Neural cell (in vitro differentiated cells): ENCODE data around the gene MYO7B. TPM values are rescaled to one million over a fixed set of nuclear protein-coding genes. Genes with fewer than 3 reads are reported as not detected.

ENCODE experiments used
- H2AFZ ChIP-seq: fragments of 200-600, 300-800 bp; sonication (generic), shearing (Covaris generic); 2 replicates; pipeline ENCODE4 v1.6.0; 2014; ENCODE audit warnings: low read depth, mild to moderate bottlenecking, antibody characterized with exemption, low read length, moderate library complexity
- H3F3A ChIP-seq: fragments of 200-600 bp; shearing (Covaris generic); 2 replicates; pipeline ENCODE4 v1.6.1; 2016; ENCODE audit warnings: mild to moderate bottlenecking, moderate library complexity, mixed read lengths, antibody characterized with exemption, low read length; ENCODE audit not compliant: insufficient read depth, poor library complexity, severe bottlenecking
- H3K27ac ChIP-seq: fragments of 200-600, 300-800 bp; sonication (generic), shearing (Covaris generic); 2 replicates; pipeline ENCODE4 v1.5.1; 2014; ENCODE audit warnings: mild to moderate bottlenecking, low read length, moderate library complexity
- H3K27me3 ChIP-seq: fragments of 300-800, 200-600 bp; sonication (generic), shearing (Covaris generic); 2 replicates; pipeline ENCODE4 v1.6.0; 2014; ENCODE audit warnings: mild to moderate bottlenecking, low read depth, low read length, moderate library complexity; ENCODE audit not compliant: insufficient read depth
- H3K36me3 ChIP-seq: fragments of 300-800, 200-600 bp; sonication (generic), shearing (Covaris generic); 2 replicates; pipeline ENCODE4 v1.5.1; 2014; ENCODE audit warnings: mild to moderate bottlenecking, antibody characterized with exemption, low read length, moderate library complexity; ENCODE audit not compliant: insufficient read depth
- H3K4me2 ChIP-seq: fragments of 300-800, 200-600 bp; sonication (generic), shearing (Covaris generic); 2 replicates; pipeline ENCODE4 v1.6.0; 2014; ENCODE audit warnings: mild to moderate bottlenecking, low read length
- H3K4me3 ChIP-seq: fragments of 300-800, 200-600 bp; sonication (generic), shearing (Covaris generic); 2 replicates; pipeline ENCODE4 v1.5.1; 2014; ENCODE audit warnings: mild to moderate bottlenecking, low read length, moderate library complexity
- H3K79me2 ChIP-seq: fragments of 200-600 bp; shearing (Covaris generic); replicated peaks from 2 replicates; pipeline ENCODE4 v1.6.0; 2014; ENCODE audit warnings: mild to moderate bottlenecking, low read length, moderate library complexity; ENCODE audit not compliant: insufficient read depth
- H3K9ac ChIP-seq: fragments of 300-800, 200-600 bp; sonication (generic), shearing (Covaris generic); 2 replicates; pipeline ENCODE4 v1.6.1; 2016; ENCODE audit warnings: mild to moderate bottlenecking, low read length, mixed read lengths
- H3K9me2 ChIP-seq: fragments of 200-600 bp; shearing (Covaris generic); 2 replicates; pipeline ENCODE4 v1.6.1; 2016; ENCODE audit warnings: mild to moderate bottlenecking, low read length, mixed read lengths; ENCODE audit not compliant: insufficient read depth
- H3K9me3 ChIP-seq: fragments of 200-600, 300-800 bp; sonication (generic), shearing (Covaris generic); 2 replicates; pipeline ENCODE4 v1.6.1; 2016; ENCODE audit warnings: mild to moderate bottlenecking, mixed run types, low read length, moderate library complexity, mixed read lengths
- H4K20me1 ChIP-seq: fragments of 200-600 bp; shearing (Covaris generic); 2 replicates; pipeline ENCODE4 v1.6.1; 2016; ENCODE audit warnings: mild to moderate bottlenecking, mixed run types; ENCODE audit not compliant: insufficient read depth
- EP300 ChIP-seq: fragments of 450-650 bp; conservative IDR thresholded peaks from 2 replicates; pipeline ENCODE4 v1.6.1; 2014; ENCODE audit warnings: antibody characterized with exemption, mild to moderate bottlenecking, moderate library complexity; ENCODE audit not compliant: poor library complexity, severe bottlenecking
- EZH2 ChIP-seq: fragments of 200-600, 300-800 bp; shearing (Covaris generic), sonication (generic); IDR thresholded peaks from 2 replicates; pipeline ENCODE4 v1.6.1; 2014; ENCODE audit warnings: antibody characterized with exemption, low read length, borderline replicate concordance, mild to moderate bottlenecking; ENCODE audit not compliant: insufficient read depth, poor library complexity, severe bottlenecking
- MXI1 ChIP-seq: fragments of 450-650 bp; conservative IDR thresholded peaks from 2 replicates; pipeline ENCODE4 v1.6.1; 2014; ENCODE audit warnings: antibody characterized with exemption, mild to moderate bottlenecking; ENCODE audit not compliant: poor library complexity, severe bottlenecking
- POLR2AphosphoS5 ChIP-seq: IDR thresholded peaks from 2 replicates; pipeline ENCODE4 v1.6.1; 2012
- RAD21 ChIP-seq: fragments of 450-650 bp; conservative IDR thresholded peaks from 2 replicates; pipeline ENCODE4 v1.6.1; 2014; ENCODE audit warnings: antibody characterized with exemption, mild to moderate bottlenecking, moderate library complexity
- REST ChIP-seq: IDR thresholded peaks from 2 replicates; pipeline ENCODE4 v1.6.1; 2012; ENCODE audit warnings: borderline replicate concordance
- SMC3 ChIP-seq: fragments of 450-650 bp; conservative IDR thresholded peaks from 2 replicates; pipeline ENCODE4 v1.6.1; 2014; ENCODE audit warnings: antibody characterized with exemption, mild to moderate bottlenecking, moderate library complexity; ENCODE audit not compliant: poor library complexity
- TAF1 ChIP-seq: IDR thresholded peaks from 2 replicates; pipeline ENCODE4 v1.6.1; 2012; ENCODE audit warnings: low read depth
- polyA plus RNA-seq: library from polyadenylated mRNA; depleted of rRNA; stranded (reverse); fragments of >200 nt; gene quantifications from 2 replicates; pipeline ENCODE4 v1.2.3, GENCODE V29; 2014
- TF ChIP-seq, protein P1 (sequence below): fragments of 450-650 bp; IDR thresholded peaks from 2 replicates; pipeline ENCODE4 v1.5.1; 2014; ENCODE audit warnings: antibody characterized with exemption, mild to moderate bottlenecking, moderate library complexity; ENCODE audit not compliant: poor library complexity, severe bottlenecking

MYO7B gene
- polyA plus RNA-seq, 1 donor from 2014 or later: 0.16 TPM

- Histone ChIP-seq H4K20me1 (no peaks in the 10 kb centered on the region), H3K36me3 (no peaks in the 10 kb centered on the region), H3K4me3 (no peak overlapping the region), H3F3A (no peaks in the 10 kb centered on the region), H3K9me3 (no peaks in the 10 kb centered on the region), H3K27me3 (no peaks in the 10 kb centered on the region), H3K27ac (no peak overlapping the region), H3K9ac (no peak overlapping the region), H3K79me2 (no peaks in the 10 kb centered on the region), H2AFZ (no peak overlapping the region), H3K9me2 (no peaks in the 10 kb centered on the region), H3K4me2 (no peak overlapping the region)
- TF ChIP-seq TAF1 (no peak), SMC3 (no peak), REST (no peak), MXI1 (no peak), POLR2AphosphoS5 (no peak), RAD21 (no peak), EP300 (no peak), EZH2 (no peak)
- TF ChIP-seq, protein P1, sequence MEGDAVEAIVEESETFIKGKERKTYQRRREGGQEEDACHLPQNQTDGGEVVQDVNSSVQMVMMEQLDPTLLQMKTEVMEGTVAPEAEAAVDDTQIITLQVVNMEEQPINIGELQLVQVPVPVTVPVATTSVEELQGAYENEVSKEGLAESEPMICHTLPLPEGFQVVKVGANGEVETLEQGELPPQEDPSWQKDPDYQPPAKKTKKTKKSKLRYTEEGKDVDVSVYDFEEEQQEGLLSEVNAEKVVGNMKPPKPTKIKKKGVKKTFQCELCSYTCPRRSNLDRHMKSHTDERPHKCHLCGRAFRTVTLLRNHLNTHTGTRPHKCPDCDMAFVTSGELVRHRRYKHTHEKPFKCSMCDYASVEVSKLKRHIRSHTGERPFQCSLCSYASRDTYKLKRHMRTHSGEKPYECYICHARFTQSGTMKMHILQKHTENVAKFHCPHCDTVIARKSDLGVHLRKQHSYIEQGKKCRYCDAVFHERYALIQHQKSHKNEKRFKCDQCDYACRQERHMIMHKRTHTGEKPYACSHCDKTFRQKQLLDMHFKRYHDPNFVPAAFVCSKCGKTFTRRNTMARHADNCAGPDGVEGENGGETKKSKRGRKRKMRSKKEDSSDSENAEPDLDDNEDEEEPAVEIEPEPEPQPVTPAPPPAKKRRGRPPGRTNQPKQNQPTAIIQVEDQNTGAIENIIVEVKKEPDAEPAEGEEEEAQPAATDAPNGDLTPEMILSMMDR: no peak
These were observed 51.3 kb downstream of the MYO7B start for GRCh38 chr2:127586746-127587295.

DNA sequence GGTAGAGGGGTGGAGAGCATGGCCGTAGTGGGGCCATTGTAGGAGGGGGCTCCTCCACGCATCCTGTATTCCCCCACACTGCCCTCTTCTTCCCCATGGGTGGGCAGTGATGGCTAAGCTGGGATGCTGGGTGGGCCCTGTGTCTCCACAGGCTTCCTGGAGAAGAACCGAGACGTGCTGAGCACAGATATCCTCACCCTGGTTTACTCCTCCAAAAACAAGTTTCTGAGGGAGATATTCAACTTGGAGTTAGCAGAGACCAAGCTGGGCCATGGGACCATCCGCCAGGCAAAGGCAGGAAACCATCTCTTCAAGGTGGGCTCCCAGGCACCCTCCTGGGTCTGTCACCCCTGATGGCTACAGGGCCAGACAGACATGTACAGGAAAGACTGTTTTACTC lies 52.8 kb downstream of the MYO7B start:
- Histone ChIP-seq H3K9me3 (no peaks in the 10 kb centered on the region), H3K9ac (no peak overlapping the region), H3K79me2 (no peaks in the 10 kb centered on the region), H3K9me2 (no peaks in the 10 kb centered on the region), H3K4me3 (no peak overlapping the region), H3K36me3 (no peaks in the 10 kb centered on the region), H2AFZ (no peak overlapping the region), H3K4me2 (no peak overlapping the region), H3K27ac (no peak overlapping the region), H3F3A (no peaks in the 10 kb centered on the region), H4K20me1 (no peaks in the 10 kb centered on the region), H3K27me3 (no peaks in the 10 kb centered on the region)
- TF ChIP-seq REST (no peak), EP300 (no peak), RAD21 (no peak), SMC3 (no peak), TAF1 (no peak), MXI1 (no peak), POLR2AphosphoS5 (no peak), EZH2 (no peak)
- TF ChIP-seq, protein P1: no peak
